Testis (tissue), 2 donors: ENCODE measurements around the gene CMYA5.

Experiments used
- POLR2A ChIP-seq: fragments of 450-650 bp; IDR thresholded peaks from one replicate; pipeline ENCODE4 v1.6.1; 2017; ENCODE audit warnings: antibody characterized with exemption, mild to moderate bottlenecking, moderate library complexity
- TF ChIP-seq, protein P1 (sequence below), 3 experiments: fragments of 450-650 bp in 2 of 3; fragments of 200-600 bp in 1 of 3; sonication (generic) in 1 of 3; IDR thresholded peaks; one replicate each; pipeline ENCODE4 v1.5.1; 2016 to 2019; ENCODE audit warnings: antibody characterized with exemption in 3 of 3, mild to moderate bottlenecking in 2 of 3, moderate library complexity in 1 of 3

DNA sequence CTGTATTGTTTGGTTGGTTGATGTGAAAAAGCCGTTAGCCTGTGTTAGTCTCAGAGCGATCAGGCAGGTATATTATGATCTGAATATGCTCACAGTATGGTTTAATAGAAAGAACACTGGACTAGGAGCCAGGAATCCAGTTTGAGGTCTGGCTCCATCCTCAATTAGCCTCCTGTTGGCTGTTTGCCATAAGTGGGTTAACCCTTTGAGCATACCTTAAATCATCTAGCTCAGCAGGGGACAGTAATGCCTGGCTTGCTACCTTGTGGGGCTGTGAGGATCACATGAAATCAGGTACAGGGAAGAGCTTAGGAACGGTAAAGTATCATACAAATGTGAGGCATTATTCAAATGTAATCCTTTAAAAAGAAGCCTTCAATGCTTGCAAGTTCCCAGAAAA is 104.7 kb downstream of the CMYA5 start:
- TF ChIP-seq POLR2A: no peak
- TF ChIP-seq, protein P1, sequence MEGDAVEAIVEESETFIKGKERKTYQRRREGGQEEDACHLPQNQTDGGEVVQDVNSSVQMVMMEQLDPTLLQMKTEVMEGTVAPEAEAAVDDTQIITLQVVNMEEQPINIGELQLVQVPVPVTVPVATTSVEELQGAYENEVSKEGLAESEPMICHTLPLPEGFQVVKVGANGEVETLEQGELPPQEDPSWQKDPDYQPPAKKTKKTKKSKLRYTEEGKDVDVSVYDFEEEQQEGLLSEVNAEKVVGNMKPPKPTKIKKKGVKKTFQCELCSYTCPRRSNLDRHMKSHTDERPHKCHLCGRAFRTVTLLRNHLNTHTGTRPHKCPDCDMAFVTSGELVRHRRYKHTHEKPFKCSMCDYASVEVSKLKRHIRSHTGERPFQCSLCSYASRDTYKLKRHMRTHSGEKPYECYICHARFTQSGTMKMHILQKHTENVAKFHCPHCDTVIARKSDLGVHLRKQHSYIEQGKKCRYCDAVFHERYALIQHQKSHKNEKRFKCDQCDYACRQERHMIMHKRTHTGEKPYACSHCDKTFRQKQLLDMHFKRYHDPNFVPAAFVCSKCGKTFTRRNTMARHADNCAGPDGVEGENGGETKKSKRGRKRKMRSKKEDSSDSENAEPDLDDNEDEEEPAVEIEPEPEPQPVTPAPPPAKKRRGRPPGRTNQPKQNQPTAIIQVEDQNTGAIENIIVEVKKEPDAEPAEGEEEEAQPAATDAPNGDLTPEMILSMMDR (IDR thresholded peaks at IDR 0.05): no peak
